KOPT-K1 (cell line): Measurements from ENCODE around the gene COL9A3.

Source experiments
- H3K27ac ChIP-seq: fragments of 200-600 bp; sonication (generic); 2 replicates; pipeline ENCODE4 v1.5.1; 2016; ENCODE audit warnings: antibody characterized with exemption, mild to moderate bottlenecking, low read depth, low read length; ENCODE audit not compliant: poor library complexity, severe bottlenecking
- H3K36me3 ChIP-seq: fragments of 200-600 bp; sonication (generic); 2 replicates; pipeline ENCODE4 v1.5.1; 2017; ENCODE audit warnings: antibody characterized with exemption, mild to moderate bottlenecking, low read length, moderate library complexity; ENCODE audit not compliant: insufficient read depth
- H3K9me3 ChIP-seq: fragments of 200-600 bp; sonication (generic); 2 replicates; pipeline ENCODE4 v1.5.1; 2017; ENCODE audit warnings: antibody characterized with exemption, low read length, mild to moderate bottlenecking; ENCODE audit not compliant: insufficient read depth, poor library complexity, severe bottlenecking

The COL9A3 gene

GRCh38 chr20:62816884-62817873 lies at the start of gene COL9A3:
Gene COL9A3, plus strand, starts transcription at chr20:62817050. Its CDS starts 15 bp downstream, at chr20:62817065.
- H3K9me3 ChIP-seq, result no peaks in the 10 kb centered on the region

GRCh38 chr20:62768234-62768546 lies 48.7 kb upstream of the COL9A3 start:
- no peak overlapping the region for H3K27ac ChIP-seq
- no peaks in the 10 kb centered on the region for H3K9me3 ChIP-seq
- no peaks in the 10 kb centered on the region for H3K36me3 ChIP-seq

More at GRCh38 chr20:62816884-62817873, at the start of gene COL9A3:
- H3K27ac ChIP-seq, result no peak within 1 kb of the TSS
- peaks cover 9% of the 10 kb centered on the region for H3K36me3 ChIP-seq

- H3K9me3 ChIP-seq, result no peaks in the 10 kb centered on the region
- H3K27ac ChIP-seq, result no peak overlapping the region
- no peaks in the 10 kb centered on the region for H3K36me3 ChIP-seq
These were observed 48.1 kb upstream of the COL9A3 start for GRCh38 chr20:62768551-62769287.

- Histone ChIP-seq H3K27ac (no peak overlapping the region), H3K36me3 (no peaks in the 10 kb centered on the region), H3K9me3 (no peaks in the 10 kb centered on the region)
These were observed 47.3 kb upstream of the COL9A3 start for GRCh38 chr20:62769346-62770071.

- Histone ChIP-seq H3K27ac (no peak overlapping the region), H3K9me3 (no peaks in the 10 kb centered on the region)
These were observed 46.5 kb upstream of the COL9A3 start for GRCh38 chr20:62770111-62770910.

GRCh38 chr20:62770916-62771315 lies 45.9 kb upstream of the COL9A3 start:
- H3K9me3 ChIP-seq, result no peaks in the 10 kb centered on the region
- H3K36me3 ChIP-seq, result no peaks in the 10 kb centered on the region
- H3K27ac ChIP-seq, result no peak overlapping the region

More at GRCh38 chr20:62770111-62770910, 46.5 kb upstream of the COL9A3 start:
- H3K36me3 ChIP-seq, result no peaks in the 10 kb centered on the region

GRCh38 chr20:62771396-62772102 lies 45.3 kb upstream of the COL9A3 start:
- Histone ChIP-seq H3K27ac (no peak overlapping the region), H3K9me3 (no peaks in the 10 kb centered on the region), H3K36me3 (no peaks in the 10 kb centered on the region)

- H3K27ac ChIP-seq, result no peak overlapping the region
- H3K9me3 ChIP-seq, result no peaks in the 10 kb centered on the region
- H3K36me3 ChIP-seq, result no peaks in the 10 kb centered on the region
These were observed 44.7 kb upstream of the COL9A3 start for GRCh38 chr20:62772103-62772611.

- no peaks in the 10 kb centered on the region for H3K9me3 ChIP-seq
- no peaks in the 10 kb centered on the region for H3K36me3 ChIP-seq
- no peak overlapping the region for H3K27ac ChIP-seq
These were observed 44.2 kb upstream of the COL9A3 start for GRCh38 chr20:62772619-62772989.

- no peaks in the 10 kb centered on the region for H3K9me3 ChIP-seq
- H3K36me3 ChIP-seq, result no peaks in the 10 kb centered on the region
- no peak overlapping the region for H3K27ac ChIP-seq
These were observed 43.6 kb upstream of the COL9A3 start for GRCh38 chr20:62772990-62773844.

GRCh38 chr20:62773845-62774714 lies 42.8 kb upstream of the COL9A3 start:
- Histone ChIP-seq H3K36me3 (no peaks in the 10 kb centered on the region), H3K27ac (peak overlapping the region; percentile 98), H3K9me3 (no peaks in the 10 kb centered on the region)

GRCh38 chr20:62774762-62775161 lies 42.1 kb upstream of the COL9A3 start:
- no peaks in the 10 kb centered on the region for H3K36me3 ChIP-seq
- H3K27ac ChIP-seq, result peak overlapping the region; percentile 98
- H3K9me3 ChIP-seq, result no peaks in the 10 kb centered on the region
